Lung (tissue), 12 donors: Measurements from ENCODE around the gene IGLL5. TPM values are rescaled to one million over a fixed set of nuclear protein-coding genes. Genes with fewer than 3 reads are reported as not detected.

ENCODE experiments used
- ATAC-seq: fragments of 200-7000 bp; cut with Tn5 transposase; one replicate; pipeline ENCODE4 v1.9.1; 2020; ENCODE audit warnings: moderate number of reproducible peaks; ENCODE audit not compliant: insufficient read depth, low FRiP score
- DNase-seq, 3 donors: peaks; one replicate each; pipeline ENCODE4 v3.0.0-alpha.2; 2013 to 2017
- H3K27ac ChIP-seq, 2 donors: one replicate each; pipeline ENCODE4 v1.5.1; 2013; ENCODE audit warnings: mild to moderate bottlenecking in 2 of 2, moderate library complexity in 2 of 2, control low read depth in 1 of 2, inconsistent platforms in 1 of 2, low read depth in 1 of 2, low read length in 1 of 2
- H3K27me3 ChIP-seq, 3 donors: one replicate each; pipeline ENCODE4 v1.5.1; 2013; ENCODE audit warnings: low read length in 2 of 3; ENCODE audit not compliant: control insufficient read depth in 3 of 3, insufficient read depth in 3 of 3
- H3K36me3 ChIP-seq, 4 donors: one replicate each; pipeline ENCODE4 v1.5.1; 2013; ENCODE audit warnings: low read length in 4 of 4, mild to moderate bottlenecking in 1 of 4, moderate library complexity in 1 of 4; ENCODE audit not compliant: control insufficient read depth in 4 of 4, insufficient read depth in 4 of 4
- H3K4me1 ChIP-seq, 5 donors: one replicate each; pipeline ENCODE4 v1.5.1; 2013; ENCODE audit warnings: low read length in 5 of 5, mild to moderate bottlenecking in 2 of 5, moderate library complexity in 1 of 5; ENCODE audit not compliant: control insufficient read depth in 5 of 5, insufficient read depth in 5 of 5
- H3K4me3 ChIP-seq: one replicate; pipeline ENCODE4 v1.5.1; 2013; ENCODE audit warnings: mild to moderate bottlenecking, control low read depth, moderate library complexity
- H3K9ac ChIP-seq, 2 donors: one replicate each; pipeline ENCODE4 v1.5.1; 2013; ENCODE audit warnings: low read length in 2 of 2, control low read depth in 1 of 2; ENCODE audit not compliant: insufficient read depth in 1 of 2
- H3K9me3 ChIP-seq, 4 donors: one replicate each; pipeline ENCODE4 v1.5.1; 2013; ENCODE audit warnings: low read length in 3 of 4, mild to moderate bottlenecking in 1 of 4, moderate library complexity in 1 of 4; ENCODE audit not compliant: control insufficient read depth in 4 of 4, insufficient read depth in 3 of 4
- WGBS, 2 donors: extraction: QIAGEN DNeasy Blood & Tissue Kit; methylation state at CpG; one replicate each; pipeline ENCODE4 v1.1.7; 2013; 5-methylcytosine and 5-hydroxymethylcytosine counted together
- polyA plus RNA-seq, 2 donors: library from polyadenylated mRNA; stranded (reverse); fragments of 200-250 nt; gene quantifications; one replicate each; pipeline ENCODE4 v1.2.1, GENCODE V29; 2013
- total RNA-seq, 2 donors: library from RNA; depleted of rRNA in 1 of 2; stranded (reverse); fragments of >200 nt in 1 of 2; gene quantifications; one replicate each; pipeline ENCODE4 v1.2.1, GENCODE V29; 2014 to 2021
- TF ChIP-seq, protein P1 (sequence below): IDR thresholded peaks from 2 replicates; pipeline ENCODE4 v1.5.1; 2012; ENCODE audit warnings: mild to moderate bottlenecking; ENCODE audit errors: control extremely low read depth, extremely low read depth
- donor health status: control.
- donor health status: control.
- donor health status: Bipolar disorder and iron deficiency.
- donor health status: healthy.
- donor health status: DM: yes; HTN: yes; CAD: no.

IGLL5 gene
- total and polyA plus RNA-seq, 4 donors = 5.4 to 21.5 (median 11.3) TPM

- WGBS, 2 donors = 83 to 86% methylated on average over 6 of the region's 6 CpGs
These were observed 21.5 kb downstream of the IGLL5 start for GRCh38 chr22:22908941-22909604.

GRCh38 chr22:22909605-22910271 is 22.1 kb downstream of the IGLL5 start:
- 72 to 76% methylated on average over 7 of the region's 7 CpGs for WGBS, 2 donors
- Histone ChIP-seq H3K4me1 (no peaks in the 10 kb centered on the region), H3K27ac (no peak overlapping the region), H3K9ac (no peak overlapping the region), H3K4me3 (no peak overlapping the region), H3K9me3 (no peaks in the 10 kb centered on the region), H3K27me3 (peaks cover 0 to 4% (median 0%) of the 10 kb centered on the region in 3 donors), H3K36me3 (no peaks in the 10 kb centered on the region)
- ATAC-seq (no peak), DNase-seq (no peak)
- TF ChIP-seq, protein P1, sequence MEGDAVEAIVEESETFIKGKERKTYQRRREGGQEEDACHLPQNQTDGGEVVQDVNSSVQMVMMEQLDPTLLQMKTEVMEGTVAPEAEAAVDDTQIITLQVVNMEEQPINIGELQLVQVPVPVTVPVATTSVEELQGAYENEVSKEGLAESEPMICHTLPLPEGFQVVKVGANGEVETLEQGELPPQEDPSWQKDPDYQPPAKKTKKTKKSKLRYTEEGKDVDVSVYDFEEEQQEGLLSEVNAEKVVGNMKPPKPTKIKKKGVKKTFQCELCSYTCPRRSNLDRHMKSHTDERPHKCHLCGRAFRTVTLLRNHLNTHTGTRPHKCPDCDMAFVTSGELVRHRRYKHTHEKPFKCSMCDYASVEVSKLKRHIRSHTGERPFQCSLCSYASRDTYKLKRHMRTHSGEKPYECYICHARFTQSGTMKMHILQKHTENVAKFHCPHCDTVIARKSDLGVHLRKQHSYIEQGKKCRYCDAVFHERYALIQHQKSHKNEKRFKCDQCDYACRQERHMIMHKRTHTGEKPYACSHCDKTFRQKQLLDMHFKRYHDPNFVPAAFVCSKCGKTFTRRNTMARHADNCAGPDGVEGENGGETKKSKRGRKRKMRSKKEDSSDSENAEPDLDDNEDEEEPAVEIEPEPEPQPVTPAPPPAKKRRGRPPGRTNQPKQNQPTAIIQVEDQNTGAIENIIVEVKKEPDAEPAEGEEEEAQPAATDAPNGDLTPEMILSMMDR = no peak

More at GRCh38 chr22:22908941-22909604, 21.5 kb downstream of the IGLL5 start:
- no peak overlapping the region for H3K9ac ChIP-seq
- no peaks in the 10 kb centered on the region for H3K9me3 ChIP-seq
- no peak overlapping the region for H3K4me3 ChIP-seq
- no peak overlapping the region for H3K27ac ChIP-seq
- no peaks in the 10 kb centered on the region for H3K4me1 ChIP-seq
- TF ChIP-seq, protein P1 = no peak
- no peak for DNase-seq
- ATAC-seq = no peak
- H3K27me3 ChIP-seq = peaks cover 0 to 4% (median 0%) of the 10 kb centered on the region in 3 donors
- H3K36me3 ChIP-seq = no peaks in the 10 kb centered on the region

DNA sequence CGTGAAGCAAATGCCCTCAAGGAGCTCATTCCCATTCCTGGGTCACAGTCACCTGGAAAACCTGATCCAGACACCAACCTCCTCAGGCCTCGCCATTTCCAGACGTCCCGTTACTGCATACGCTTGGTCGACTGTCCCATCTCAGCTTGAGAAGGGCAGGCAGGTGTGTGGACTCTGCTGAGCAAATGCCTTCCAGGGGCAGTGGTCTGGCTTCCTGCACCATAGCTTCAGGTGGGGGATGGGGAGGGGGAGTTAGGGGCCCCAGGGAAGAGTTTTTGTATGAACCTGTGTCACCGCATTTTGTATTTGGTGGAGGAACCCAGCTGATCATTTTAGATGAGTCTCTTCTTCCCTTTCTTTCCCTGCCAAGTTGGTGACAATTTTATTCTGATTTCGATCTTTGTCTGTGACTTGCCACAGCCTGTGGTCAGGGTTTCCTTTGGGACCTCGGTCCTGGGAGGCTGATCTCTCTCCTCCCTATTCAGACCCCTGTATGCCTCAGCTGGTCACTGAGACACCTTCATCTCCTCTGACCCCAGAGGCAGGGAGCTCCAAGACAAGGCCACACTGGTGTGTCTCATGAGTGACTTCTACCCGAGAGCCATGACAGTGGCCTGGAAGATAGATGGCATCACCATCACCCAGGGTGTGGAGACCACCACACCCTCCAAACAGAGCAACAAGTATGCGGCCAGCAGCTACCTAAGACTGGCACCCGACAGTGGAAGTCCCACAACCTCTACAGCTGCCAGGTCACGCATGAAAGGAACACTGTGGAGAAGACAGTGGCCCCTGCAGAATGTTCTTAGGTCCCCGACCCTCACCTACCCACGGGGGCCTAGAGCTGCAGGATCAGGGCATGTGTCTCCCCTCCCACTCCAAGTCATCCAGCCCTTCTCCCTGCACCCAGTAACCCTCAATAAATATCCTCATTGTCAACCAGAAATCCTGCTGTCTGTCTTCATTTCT is 22.9 kb downstream of the IGLL5 start:
- ATAC-seq (no peak), DNase-seq (no peak)
- Histone ChIP-seq H3K4me1 (no peaks in the 10 kb centered on the region), H3K27ac (no peak overlapping the region), H3K9me3 (no peaks in the 10 kb centered on the region), H3K27me3 (peaks cover 0 to 4% (median 0%) of the 10 kb centered on the region in 3 donors), H3K4me3 (no peak overlapping the region), H3K9ac (no peak overlapping the region), H3K36me3 (no peaks in the 10 kb centered on the region)
- TF ChIP-seq, protein P1 = no peak
- WGBS, 2 donors = 74 to 80% methylated on average over 15 of the region's 15 CpGs
